Mesendoderm (in vitro differentiated cells): ENCODE data around the gene CYB561.

Experiments used
- DNase-seq: peaks from one replicate; pipeline ENCODE4 v3.0.0; 2013
- H2AK5ac ChIP-seq: 2 replicates; pipeline ENCODE4 v1.6.1; 2013; ENCODE audit warnings: low read length, inconsistent platforms
- H2BK120ac ChIP-seq: 2 replicates; pipeline ENCODE4 v1.6.1; 2013; ENCODE audit warnings: low read depth, mild to moderate bottlenecking, low read length, moderate library complexity, mixed read lengths
- H2BK15ac ChIP-seq: replicated peaks from 2 replicates; pipeline ENCODE4 v1.6.1; 2013; ENCODE audit warnings: low read depth, mild to moderate bottlenecking, moderate library complexity
- H2BK5ac ChIP-seq: 2 replicates; pipeline ENCODE4 v1.6.1; 2013; ENCODE audit warnings: low read length, inconsistent platforms
- H3K18ac ChIP-seq: 2 replicates; pipeline ENCODE4 v1.6.1; 2013; ENCODE audit warnings: mild to moderate bottlenecking, low read length, mixed read lengths
- H3K23ac ChIP-seq: one replicate; pipeline ENCODE4 v1.6.1; 2013; ENCODE audit warnings: low read length
- H3K27ac ChIP-seq: 2 replicates; pipeline ENCODE4 v1.5.1; 2013; ENCODE audit warnings: low read depth, mild to moderate bottlenecking, inconsistent platforms, low read length, moderate library complexity
- H3K27me3 ChIP-seq: 2 replicates; pipeline ENCODE4 v1.6.1; 2013; ENCODE audit warnings: low read length, control low read depth, mild to moderate bottlenecking, inconsistent platforms; ENCODE audit not compliant: insufficient read depth, poor library complexity
- H3K36me3 ChIP-seq: 2 replicates; pipeline ENCODE4 v1.6.1; 2013; ENCODE audit warnings: low read length, inconsistent platforms; ENCODE audit not compliant: control insufficient read depth, insufficient read depth
- H3K4ac ChIP-seq: one replicate; pipeline ENCODE4 v1.6.1; 2013; ENCODE audit warnings: low read depth, mild to moderate bottlenecking, low read length, moderate library complexity
- H3K4me1 ChIP-seq: 2 replicates; pipeline ENCODE4 v1.6.1; 2013; ENCODE audit warnings: low read depth, low read length, inconsistent platforms; ENCODE audit not compliant: control insufficient read depth
- H3K4me2 ChIP-seq: 2 replicates; pipeline ENCODE4 v1.6.1; 2013; ENCODE audit warnings: low read length
- H3K4me3 ChIP-seq: 2 replicates; pipeline ENCODE4 v1.5.1; 2013; ENCODE audit warnings: mild to moderate bottlenecking, low read length
- H3K56ac ChIP-seq: one replicate; pipeline ENCODE4 v1.6.1; 2013; ENCODE audit warnings: low read length
- H3K79me1 ChIP-seq: 2 replicates; pipeline ENCODE4 v1.6.1; 2013; ENCODE audit warnings: low read length, inconsistent platforms
- H3K79me2 ChIP-seq: 2 replicates; pipeline ENCODE4 v1.6.1; 2013; ENCODE audit warnings: mild to moderate bottlenecking, low read length; ENCODE audit not compliant: control insufficient read depth, insufficient read depth
- H3K9ac ChIP-seq: 2 replicates; pipeline ENCODE4 v1.6.1; 2013; ENCODE audit warnings: low read length, inconsistent platforms
- H4K5ac ChIP-seq: one replicate; pipeline ENCODE4 v1.6.1; 2013; ENCODE audit warnings: low read length
- H4K8ac ChIP-seq: one replicate; pipeline ENCODE4 v1.6.1; 2013; ENCODE audit warnings: low read depth, mild to moderate bottlenecking, control low read depth, low read length, moderate library complexity
- WGBS: extraction: QIAGEN DNeasy Blood & Tissue Kit; methylation state at CpG from one replicate; pipeline ENCODE4 v1.1.7; 2013; ENCODE audit warnings: low lambda C conversion rate, missing lambda C conversion rate; ENCODE audit not compliant: insufficient coverage; ENCODE audit errors: extremely low coverage; 5-methylcytosine and 5-hydroxymethylcytosine counted together

The CYB561 gene

DNA sequence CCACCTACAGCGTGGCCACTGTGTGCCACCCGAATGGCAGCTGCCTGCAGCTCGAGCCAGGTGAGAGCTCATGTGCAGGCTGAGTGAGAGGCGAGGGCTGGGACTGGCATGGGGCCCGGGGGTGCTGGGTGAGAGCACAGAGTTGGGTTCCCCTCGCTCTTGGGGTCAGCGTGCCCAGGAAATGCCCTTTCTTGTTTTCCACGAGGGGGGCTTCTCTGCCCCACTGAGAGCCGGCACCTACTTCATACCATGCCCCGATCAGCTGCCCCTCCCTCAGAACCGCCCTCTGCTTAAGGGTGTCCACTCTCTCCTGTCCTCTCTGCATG is 40.9 kb upstream of the CYB561 start:
- DNase-seq = no peak
- Histone ChIP-seq H2BK5ac (no peak overlapping the region), H3K56ac (no peak overlapping the region), H3K36me3 (no peaks in the 10 kb centered on the region), H3K79me2 (no peaks in the 10 kb centered on the region), H3K4me2 (no peak overlapping the region), H3K27ac (no peak overlapping the region), H3K23ac (no peak overlapping the region), H3K27me3 (no peaks in the 10 kb centered on the region), H3K18ac (no peak overlapping the region), H3K4ac (no peak overlapping the region), H3K4me1 (no peaks in the 10 kb centered on the region), H2BK120ac (no peak overlapping the region), H4K8ac (no peak overlapping the region), H2AK5ac (no peak overlapping the region), H2BK15ac (no peak overlapping the region), H3K79me1 (no peaks in the 10 kb centered on the region), H3K9ac (no peak overlapping the region), H4K5ac (no peak overlapping the region), H3K4me3 (no peak overlapping the region)
- WGBS = no CpG with 5 or more reads among the region's 11 CpGs

DNA sequence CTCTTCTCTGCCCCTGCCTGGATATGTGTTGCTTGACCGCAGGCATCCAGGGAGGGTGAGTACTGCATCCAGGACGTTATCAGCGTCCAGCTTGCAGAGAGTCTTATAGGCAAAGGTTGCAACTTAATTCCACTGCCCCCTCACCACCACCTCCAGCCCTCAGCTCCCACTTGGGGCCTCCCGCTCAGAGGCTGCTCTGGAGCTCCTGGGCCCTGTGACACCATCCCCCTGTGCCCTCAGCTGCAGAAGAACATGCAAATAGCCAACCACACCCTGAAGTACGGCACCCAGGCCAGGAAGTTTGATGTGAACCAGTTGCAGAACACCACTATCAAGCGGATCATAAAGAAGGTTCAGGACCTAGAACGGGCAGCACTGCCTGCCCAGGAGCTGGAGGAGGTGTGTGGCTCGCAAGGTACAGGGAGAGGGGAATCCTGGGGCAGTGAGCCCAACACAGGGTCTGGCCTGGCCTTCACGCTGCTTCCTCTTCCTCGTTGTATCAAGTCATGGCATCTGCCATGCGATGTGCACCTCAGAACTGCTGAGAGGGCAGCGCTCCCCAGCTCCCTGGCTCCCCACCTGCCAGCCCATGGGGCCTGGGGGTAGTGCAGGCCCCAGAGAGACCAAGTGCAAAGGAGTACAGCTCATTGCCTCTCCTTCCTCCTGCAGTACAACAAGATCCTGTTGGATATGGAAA is 40.4 kb upstream of the CYB561 start:
- Histone ChIP-seq H3K4me3 (no peak overlapping the region), H3K23ac (no peak overlapping the region), H4K5ac (no peak overlapping the region), H3K27ac (no peak overlapping the region), H3K4me2 (no peak overlapping the region), H3K18ac (no peak overlapping the region), H2BK5ac (no peak overlapping the region), H3K4me1 (no peaks in the 10 kb centered on the region), H3K4ac (no peak overlapping the region), H3K79me2 (no peaks in the 10 kb centered on the region), H3K27me3 (no peaks in the 10 kb centered on the region), H3K36me3 (no peaks in the 10 kb centered on the region), H3K79me1 (no peaks in the 10 kb centered on the region), H2BK15ac (no peak overlapping the region), H3K56ac (no peak overlapping the region), H2BK120ac (no peak overlapping the region), H2AK5ac (no peak overlapping the region), H3K9ac (no peak overlapping the region), H4K8ac (no peak overlapping the region)
- WGBS = no CpG with 5 or more reads among the region's 12 CpGs
- DNase-seq = no peak

DNA sequence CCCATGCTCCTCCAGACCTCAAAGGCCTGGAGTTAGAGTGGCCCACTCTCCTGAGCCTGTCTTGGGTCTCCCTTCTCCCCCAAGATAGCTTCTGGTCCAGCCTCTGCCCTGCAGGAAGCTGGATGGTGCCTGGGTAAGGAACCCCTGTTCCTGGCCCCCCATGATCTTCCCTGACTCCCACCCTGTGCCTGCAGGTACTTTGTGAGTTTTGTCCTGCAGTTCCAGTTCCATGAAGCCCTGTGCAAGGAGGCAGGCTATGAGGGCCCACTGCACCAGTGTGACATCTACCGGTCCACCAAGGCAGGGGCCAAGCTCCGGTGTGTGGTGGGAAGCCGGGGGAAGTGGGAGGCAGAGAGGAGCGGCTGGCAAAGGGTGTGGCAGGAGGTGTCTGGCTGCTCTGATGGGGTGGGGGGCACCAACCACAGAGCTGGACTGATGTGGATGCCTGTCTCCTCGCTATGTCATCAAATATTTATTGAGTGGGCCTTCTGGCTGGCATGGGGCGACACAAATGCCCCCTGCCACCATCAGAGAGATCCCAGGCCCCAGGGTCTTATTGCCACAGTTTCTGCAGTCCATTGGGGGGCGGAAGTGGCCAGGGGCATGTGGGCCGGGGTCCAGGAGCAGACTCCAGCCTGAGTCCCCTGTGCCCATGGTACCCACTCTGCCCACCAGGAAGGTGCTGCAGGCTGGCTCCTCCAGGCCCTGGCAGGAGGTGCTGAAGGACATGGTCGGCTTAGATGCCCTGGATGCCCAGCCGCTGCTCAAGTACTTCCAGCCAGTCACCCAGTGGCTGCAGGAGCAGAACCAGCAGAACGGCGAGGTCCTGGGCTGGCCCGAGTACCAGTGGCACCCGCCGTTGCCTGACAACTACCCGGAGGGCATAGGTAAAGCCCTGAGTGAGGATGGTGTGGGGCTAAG is 37.8 kb upstream of the CYB561 start:
- no peak for DNase-seq
- Histone ChIP-seq H3K18ac (no peak overlapping the region), H3K56ac (peak overlapping the region; percentile 17)

DNA sequence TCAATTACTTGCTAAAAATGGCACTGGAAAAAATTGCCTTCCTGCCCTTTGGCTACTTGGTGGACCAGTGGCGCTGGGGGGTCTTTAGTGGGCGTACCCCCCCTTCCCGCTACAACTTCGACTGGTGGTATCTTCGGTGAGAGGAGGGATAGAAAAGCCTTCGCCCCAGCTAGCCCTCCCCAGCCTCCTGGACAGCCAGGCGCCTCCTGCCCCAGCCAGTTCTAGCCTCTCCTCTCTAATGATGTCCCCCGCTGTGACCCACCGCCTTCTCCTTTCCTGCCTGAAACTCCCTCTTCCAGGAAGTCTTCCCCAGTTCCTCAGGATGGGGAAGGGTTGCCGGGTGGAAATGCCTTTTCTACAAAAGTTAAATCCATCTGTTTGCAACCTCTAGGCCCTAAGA is 36.9 kb upstream of the CYB561 start:
- peaks cover 2% of the 10 kb centered on the region for H3K4me1 ChIP-seq
- no peak overlapping the region for H3K18ac ChIP-seq
- H4K5ac ChIP-seq = no peak overlapping the region
- no peak overlapping the region for H3K56ac ChIP-seq
- H4K8ac ChIP-seq = no peak overlapping the region
- H2BK5ac ChIP-seq = no peak overlapping the region
- H3K27ac ChIP-seq = no peak overlapping the region
- H3K23ac ChIP-seq = no peak overlapping the region
- H3K79me2 ChIP-seq = no peaks in the 10 kb centered on the region
- H3K4ac ChIP-seq = no peak overlapping the region
- H3K9ac ChIP-seq = no peak overlapping the region
- no peak overlapping the region for H2AK5ac ChIP-seq
- H2BK120ac ChIP-seq = no peak overlapping the region
- WGBS = no CpG with 5 or more reads among the region's 10 CpGs
- no peaks in the 10 kb centered on the region for H3K79me1 ChIP-seq
- H3K4me2 ChIP-seq = no peak overlapping the region
- DNase-seq = no peak
- H3K27me3 ChIP-seq = no peaks in the 10 kb centered on the region
- no peak overlapping the region for H3K4me3 ChIP-seq
- H3K36me3 ChIP-seq = no peaks in the 10 kb centered on the region
- no peak overlapping the region for H2BK15ac ChIP-seq

More for the DNA sequence above, 37.8 kb upstream of the CYB561 start:
- Histone ChIP-seq H2AK5ac (no peak overlapping the region), H3K4me1 (no peaks in the 10 kb centered on the region), H3K27me3 (no peaks in the 10 kb centered on the region), H3K4me2 (no peak overlapping the region), H3K27ac (no peak overlapping the region), H4K5ac (no peak overlapping the region), H3K9ac (no peak overlapping the region), H2BK120ac (no peak overlapping the region), H3K79me2 (no peaks in the 10 kb centered on the region), H3K4me3 (no peak overlapping the region), H3K4ac (no peak overlapping the region), H3K79me1 (no peaks in the 10 kb centered on the region), H3K23ac (no peak overlapping the region), H2BK15ac (no peak overlapping the region), H2BK5ac (no peak overlapping the region), H3K36me3 (no peaks in the 10 kb centered on the region), H4K8ac (no peak overlapping the region)
- WGBS = no CpG with 5 or more reads among the region's 16 CpGs

DNA sequence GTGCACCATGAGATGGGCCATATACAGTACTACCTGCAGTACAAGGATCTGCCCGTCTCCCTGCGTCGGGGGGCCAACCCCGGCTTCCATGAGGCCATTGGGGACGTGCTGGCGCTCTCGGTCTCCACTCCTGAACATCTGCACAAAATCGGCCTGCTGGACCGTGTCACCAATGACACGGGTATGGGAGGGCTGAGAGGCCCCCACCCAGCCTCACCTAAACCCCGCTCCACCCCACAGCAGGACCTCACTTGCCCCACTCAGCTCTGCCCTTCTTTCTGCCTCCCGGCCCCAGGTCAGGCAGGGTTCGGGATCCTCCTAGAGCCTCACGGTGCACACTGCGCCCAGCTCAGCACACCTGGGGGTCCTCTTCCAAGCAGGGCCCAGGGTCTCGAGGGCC is 36.4 kb upstream of the CYB561 start:
- Histone ChIP-seq H3K79me2 (no peaks in the 10 kb centered on the region), H3K4me1 (peaks cover 2% of the 10 kb centered on the region), H2AK5ac (no peak overlapping the region), H3K4ac (no peak overlapping the region), H3K27me3 (no peaks in the 10 kb centered on the region), H3K36me3 (no peaks in the 10 kb centered on the region), H3K27ac (no peak overlapping the region), H3K18ac (no peak overlapping the region), H4K5ac (no peak overlapping the region), H2BK5ac (no peak overlapping the region), H3K56ac (no peak overlapping the region), H3K4me2 (no peak overlapping the region), H4K8ac (no peak overlapping the region), H3K9ac (no peak overlapping the region), H3K4me3 (no peak overlapping the region), H3K23ac (no peak overlapping the region), H2BK15ac (no peak overlapping the region), H2BK120ac (no peak overlapping the region), H3K79me1 (no peaks in the 10 kb centered on the region)
- no peak for DNase-seq
- WGBS = no CpG with 5 or more reads among the region's 16 CpGs
